Osteoblast (primary cell): Measurements from ENCODE around the gene ZNF318. TPM values are rescaled to one million over a fixed set of nuclear protein-coding genes. Genes with fewer than 3 reads are reported as not detected.

Source experiments
- DNase-seq: peaks from one replicate; pipeline ENCODE4 v3.0.0; 2011; ENCODE audit warnings: low spot score, mixed read lengths; ENCODE audit not compliant: insufficient read length; ENCODE audit errors: missing footprints
- H2AFZ ChIP-seq: 2 replicates; pipeline ENCODE4 v1.6.0; 2011; ENCODE audit warnings: mild to moderate bottlenecking, low read length
- H3K27ac ChIP-seq: 2 replicates; pipeline ENCODE4 v1.5.1; 2011; ENCODE audit warnings: mild to moderate bottlenecking, low read depth, low read length, moderate library complexity
- H3K27me3 ChIP-seq: 2 replicates; pipeline ENCODE4 v1.6.0; 2012; ENCODE audit warnings: mild to moderate bottlenecking, control low read depth, inconsistent platforms, low read length, moderate library complexity; ENCODE audit not compliant: insufficient read depth
- H3K36me3 ChIP-seq: 2 replicates; pipeline ENCODE4 v1.5.1; 2011; ENCODE audit warnings: mild to moderate bottlenecking, low read length, control low read depth, moderate library complexity; ENCODE audit not compliant: insufficient read depth
- H3K4me1 ChIP-seq: 2 replicates; pipeline ENCODE4 v1.5.1; 2011; ENCODE audit warnings: mild to moderate bottlenecking, low read length, control low read depth, moderate library complexity; ENCODE audit not compliant: insufficient read depth
- H3K4me2 ChIP-seq: 2 replicates; pipeline ENCODE4 v1.6.0; 2011; ENCODE audit warnings: mild to moderate bottlenecking, low read length; ENCODE audit not compliant: insufficient read depth
- H3K4me3 ChIP-seq: fragments of 200-600 bp; sonication (generic); 3 replicates; pipeline ENCODE4 v1.5.1; 2012; ENCODE audit warnings: mild to moderate bottlenecking, low read length, inconsistent platforms; ENCODE audit not compliant: insufficient read depth
- H3K79me2 ChIP-seq: 2 replicates; pipeline ENCODE4 v1.6.0; 2012; ENCODE audit warnings: mild to moderate bottlenecking, low read length, control low read depth, inconsistent platforms; ENCODE audit not compliant: insufficient read depth
- H3K9me3 ChIP-seq: 2 replicates; pipeline ENCODE4 v1.5.1; 2011; ENCODE audit warnings: low read depth, low read length, control low read depth
- H4K20me1 ChIP-seq: 2 replicates; pipeline ENCODE4 v1.6.0; 2012; ENCODE audit warnings: mild to moderate bottlenecking, low read length, control low read depth; ENCODE audit not compliant: insufficient read depth
- total RNA-seq: library from RNA; depleted of rRNA; stranded (reverse); fragments of >200 nt; gene quantifications from 2 replicates; pipeline ENCODE4 v1.2.3, GENCODE V29; 2012
- TF ChIP-seq, protein P1 (sequence below): IDR thresholded peaks from 2 replicates; pipeline ENCODE4 v1.5.1; 2011; ENCODE audit warnings: mild to moderate bottlenecking, low read depth, low read length, moderate library complexity; ENCODE audit errors: extremely low read depth

Gene ZNF318
- total RNA-seq, 1 donor: 12.3 TPM

DNA sequence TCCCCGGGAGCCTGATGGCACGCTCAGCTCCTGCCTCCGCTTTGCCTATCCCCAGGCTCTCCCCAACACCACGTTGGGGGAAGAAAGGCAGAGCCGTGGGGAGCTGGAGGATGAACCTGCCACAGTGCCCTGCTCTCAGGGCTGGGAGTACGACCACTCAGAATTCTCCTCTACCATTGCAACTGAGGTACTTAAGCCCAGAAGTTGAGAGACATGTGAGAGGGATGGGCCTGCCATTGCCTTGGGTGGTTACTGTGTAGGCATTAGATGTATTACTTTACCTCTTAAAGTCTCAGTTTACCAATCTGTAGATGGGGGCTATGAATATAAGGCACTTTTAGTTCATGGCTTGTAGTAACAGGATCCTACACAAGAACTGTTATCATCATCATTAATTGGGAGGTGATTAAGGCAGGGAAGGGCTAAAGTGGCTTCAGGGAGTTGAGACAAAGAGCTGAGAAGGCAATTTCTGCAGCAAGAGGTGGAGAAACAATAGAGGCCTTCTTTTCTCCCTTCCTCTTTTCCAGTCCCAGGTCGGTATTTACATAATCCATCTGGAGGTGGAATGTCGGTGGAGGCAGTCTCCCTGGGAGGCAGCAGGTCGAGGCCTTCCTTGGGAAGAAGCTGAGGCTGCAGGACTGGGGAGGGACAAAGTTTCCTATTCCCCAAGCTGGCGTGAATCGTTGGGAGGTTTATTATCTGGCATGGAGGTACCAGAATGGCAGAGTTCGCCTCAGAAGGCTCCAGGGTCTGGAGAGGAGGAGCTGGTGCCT is 70.7 kb downstream of the ZNF318 start:
- Histone ChIP-seq H3K4me2 (no peak overlapping the region), H3K4me1 (no peaks in the 10 kb centered on the region), H3K27ac (no peak overlapping the region), H3K79me2 (no peaks in the 10 kb centered on the region), H3K9me3 (no peaks in the 10 kb centered on the region), H3K4me3 (no peak overlapping the region), H3K27me3 (peaks cover 50% of the 10 kb centered on the region), H4K20me1 (no peaks in the 10 kb centered on the region), H2AFZ (no peak overlapping the region), H3K36me3 (no peaks in the 10 kb centered on the region)
- TF ChIP-seq, protein P1, sequence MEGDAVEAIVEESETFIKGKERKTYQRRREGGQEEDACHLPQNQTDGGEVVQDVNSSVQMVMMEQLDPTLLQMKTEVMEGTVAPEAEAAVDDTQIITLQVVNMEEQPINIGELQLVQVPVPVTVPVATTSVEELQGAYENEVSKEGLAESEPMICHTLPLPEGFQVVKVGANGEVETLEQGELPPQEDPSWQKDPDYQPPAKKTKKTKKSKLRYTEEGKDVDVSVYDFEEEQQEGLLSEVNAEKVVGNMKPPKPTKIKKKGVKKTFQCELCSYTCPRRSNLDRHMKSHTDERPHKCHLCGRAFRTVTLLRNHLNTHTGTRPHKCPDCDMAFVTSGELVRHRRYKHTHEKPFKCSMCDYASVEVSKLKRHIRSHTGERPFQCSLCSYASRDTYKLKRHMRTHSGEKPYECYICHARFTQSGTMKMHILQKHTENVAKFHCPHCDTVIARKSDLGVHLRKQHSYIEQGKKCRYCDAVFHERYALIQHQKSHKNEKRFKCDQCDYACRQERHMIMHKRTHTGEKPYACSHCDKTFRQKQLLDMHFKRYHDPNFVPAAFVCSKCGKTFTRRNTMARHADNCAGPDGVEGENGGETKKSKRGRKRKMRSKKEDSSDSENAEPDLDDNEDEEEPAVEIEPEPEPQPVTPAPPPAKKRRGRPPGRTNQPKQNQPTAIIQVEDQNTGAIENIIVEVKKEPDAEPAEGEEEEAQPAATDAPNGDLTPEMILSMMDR: no peak
- no peak for DNase-seq

DNA sequence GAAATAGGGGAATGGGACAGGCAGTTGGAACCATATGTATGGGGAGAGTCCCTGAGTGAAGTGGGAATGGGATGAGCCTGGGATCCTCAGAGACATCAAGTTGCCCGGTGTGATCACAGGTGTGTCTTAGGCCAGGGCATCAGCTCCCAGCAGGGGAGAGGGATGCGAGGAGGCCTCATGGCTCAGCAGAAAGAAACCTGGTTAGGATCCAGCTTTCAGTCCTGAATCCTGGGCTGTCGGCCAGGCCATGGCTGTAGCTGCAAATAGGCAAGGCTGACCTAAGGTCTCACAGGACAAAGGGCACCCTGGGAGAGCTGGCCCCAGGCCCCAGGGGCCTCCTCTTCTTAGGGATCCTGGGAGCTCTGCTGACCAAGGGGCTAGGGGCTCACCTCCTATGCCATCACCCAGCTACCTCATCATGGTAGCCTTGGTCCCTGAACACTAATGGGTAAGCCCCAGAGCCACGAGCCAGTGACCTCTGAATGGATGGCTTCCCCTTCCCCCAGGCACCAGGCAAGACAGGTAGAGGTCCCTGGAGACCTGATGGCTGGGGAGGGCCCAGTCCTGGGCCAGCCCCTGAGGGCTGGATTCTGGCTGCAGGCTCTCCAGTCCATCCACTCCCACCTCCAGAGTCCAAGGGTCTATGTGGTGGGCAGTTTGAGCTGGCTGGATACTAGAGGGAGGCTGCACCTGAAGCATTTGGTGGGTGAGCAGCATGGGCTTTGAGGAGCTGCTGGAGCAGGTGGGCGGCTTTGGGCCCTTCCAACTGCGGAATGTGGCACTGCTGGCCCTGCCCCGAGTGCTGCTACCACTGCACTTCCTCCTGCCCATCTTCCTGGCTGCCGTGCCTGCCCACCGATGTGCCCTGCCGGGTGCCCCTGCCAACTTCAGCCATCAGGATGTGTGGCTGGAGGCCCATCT is 71.5 kb downstream of the ZNF318 start, which contains the start of gene SLC22A7:
Gene SLC22A7, plus strand, starts transcription at position 617 of the 921 bp plus-strand sequence. Its CDS starts 99 bp downstream, at position 716.
- Histone ChIP-seq H3K4me2 (no peak within 1 kb of the TSS), H4K20me1 (no peaks in the 10 kb centered on the region), H3K4me1 (no peaks in the 10 kb centered on the region), H3K4me3 (no peak within 1 kb of the TSS), H3K36me3 (no peaks in the 10 kb centered on the region), H3K79me2 (no peaks in the 10 kb centered on the region), H3K27me3 (peaks cover 50% of the 10 kb centered on the region), H2AFZ (no peak within 1 kb of the TSS), H3K27ac (no peak within 1 kb of the TSS), H3K9me3 (no peaks in the 10 kb centered on the region)
- no peak for DNase-seq
- TF ChIP-seq, protein P1: no peak

DNA sequence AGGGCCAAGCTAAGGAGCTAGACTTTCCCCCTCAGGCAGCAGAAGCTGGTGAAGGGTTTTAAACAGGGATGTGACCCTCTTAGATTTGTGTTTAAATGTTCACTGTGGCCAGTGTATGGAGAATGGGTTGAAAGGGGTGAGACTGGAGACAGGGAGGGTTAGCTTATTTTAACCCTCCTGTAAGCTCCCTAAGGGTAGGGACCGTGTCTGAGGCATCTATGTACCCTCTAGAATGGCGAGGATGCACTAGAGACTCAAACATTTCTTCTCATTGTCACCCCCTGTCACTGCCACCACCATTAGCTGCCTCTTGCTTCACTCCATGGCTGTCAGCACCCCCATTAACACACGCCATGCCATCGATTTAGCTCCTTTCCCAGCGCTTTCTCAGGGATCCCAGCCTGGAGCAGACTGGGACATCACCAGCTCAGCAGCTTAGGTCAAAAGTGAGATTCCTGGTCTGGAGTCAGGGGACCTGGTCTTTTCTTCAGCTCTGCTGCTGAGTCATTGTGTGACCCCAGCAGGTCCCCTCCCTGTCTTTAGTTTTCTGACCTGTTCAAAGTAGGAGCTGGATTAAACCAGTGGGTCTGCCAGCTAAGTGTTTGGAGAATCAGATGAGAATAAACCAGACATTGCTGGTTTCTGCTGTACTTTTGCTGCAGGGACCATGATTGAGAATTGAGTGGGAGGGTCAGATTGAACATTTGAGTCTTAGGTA is 72.5 kb downstream of the ZNF318 start:
- no peak for DNase-seq
- Histone ChIP-seq H4K20me1 (no peaks in the 10 kb centered on the region), H2AFZ (no peak overlapping the region), H3K79me2 (no peaks in the 10 kb centered on the region), H3K27ac (no peak overlapping the region), H3K4me2 (no peak overlapping the region), H3K4me3 (no peak overlapping the region), H3K9me3 (no peaks in the 10 kb centered on the region), H3K27me3 (peaks cover 47% of the 10 kb centered on the region), H3K4me1 (no peaks in the 10 kb centered on the region), H3K36me3 (no peaks in the 10 kb centered on the region)
- TF ChIP-seq, protein P1: no peak
